ENCODE results near the gene POC1B. TPM values are rescaled to one million over a fixed set of nuclear protein-coding genes. Genes with fewer than 3 reads are reported as not detected.

POC1B gene
- total RNA-seq, 2 donors from 2014 or later = 10.9 to 32.6 TPM

DNA sequence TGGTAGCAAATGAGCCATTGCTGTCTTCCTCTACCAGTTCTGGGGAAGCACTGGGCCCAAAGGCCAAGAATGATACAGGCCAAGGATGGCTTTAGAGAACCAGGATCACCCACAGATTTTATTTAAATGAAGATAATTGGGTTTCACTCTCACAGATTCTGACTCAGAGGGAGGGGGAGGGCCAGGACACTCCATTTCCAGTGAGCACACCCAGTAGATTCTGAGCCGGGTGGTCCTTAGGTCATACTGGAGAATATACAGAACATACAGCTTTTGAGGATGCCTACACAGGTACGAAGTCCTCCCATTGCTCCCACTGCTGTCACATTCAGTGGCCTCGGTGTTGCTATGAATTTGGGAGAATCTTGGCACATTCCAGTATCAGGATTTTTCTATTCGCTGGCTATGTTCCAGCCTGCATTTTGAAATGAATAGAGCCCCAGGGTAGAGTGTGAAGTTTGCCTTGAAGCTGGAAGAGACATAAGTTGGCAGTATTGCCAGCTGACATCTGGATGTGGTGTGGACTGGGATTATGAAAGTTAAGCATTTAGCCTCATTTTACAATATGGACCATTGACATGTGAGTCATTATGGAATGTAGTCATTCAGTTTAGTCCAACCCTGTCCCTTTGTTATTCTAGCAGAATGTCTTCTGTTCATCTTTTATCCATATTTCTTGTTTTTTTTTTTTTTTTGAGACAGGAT, 45.8 kb upstream of the POC1B start:
- H3K4me1 ChIP-seq = no peaks in the 10 kb centered on the region

DNA sequence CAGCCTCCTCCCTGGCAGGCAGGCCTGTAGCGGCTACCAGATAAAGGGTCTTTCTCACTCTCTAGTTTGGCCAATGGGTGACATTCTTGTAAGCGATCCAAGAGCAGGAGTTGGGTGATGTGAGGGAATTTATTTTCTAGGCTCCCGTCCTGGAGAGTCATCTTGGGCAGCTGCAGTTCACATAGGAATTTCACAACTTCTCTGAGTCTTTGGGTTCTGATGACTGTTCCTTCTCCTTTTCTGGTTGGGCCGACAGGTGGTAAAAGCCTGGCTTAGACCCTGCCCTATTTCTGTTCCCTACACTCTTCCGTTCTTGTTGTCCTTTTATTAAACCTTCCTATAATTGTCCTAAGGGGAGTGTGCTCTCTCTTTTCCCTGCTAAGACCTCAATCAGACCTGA, 42.6 kb upstream of the POC1B start:
- ATAC-seq = no peak
- WGBS, 2 donors = 76 to 85% methylated on average over 5 of the region's 5 CpGs
- H3K27me3 ChIP-seq = no peaks in the 10 kb centered on the region
- H3K36me3 ChIP-seq (replicated peaks in 1 of 2; ENCODE audit: insufficient read depth in 1 of 2, low read depth in 2 of 2) = no peaks in the 10 kb centered on the region
- H3K4me3 ChIP-seq = no peak overlapping the region
- intact Hi-C loops (cut with DNase I) = no loop called here
- H3K27ac ChIP-seq = no peak overlapping the region
- H3K4me1 ChIP-seq = no peaks in the 10 kb centered on the region
- no peak for DNase-seq
- TF ChIP-seq, protein P1, sequence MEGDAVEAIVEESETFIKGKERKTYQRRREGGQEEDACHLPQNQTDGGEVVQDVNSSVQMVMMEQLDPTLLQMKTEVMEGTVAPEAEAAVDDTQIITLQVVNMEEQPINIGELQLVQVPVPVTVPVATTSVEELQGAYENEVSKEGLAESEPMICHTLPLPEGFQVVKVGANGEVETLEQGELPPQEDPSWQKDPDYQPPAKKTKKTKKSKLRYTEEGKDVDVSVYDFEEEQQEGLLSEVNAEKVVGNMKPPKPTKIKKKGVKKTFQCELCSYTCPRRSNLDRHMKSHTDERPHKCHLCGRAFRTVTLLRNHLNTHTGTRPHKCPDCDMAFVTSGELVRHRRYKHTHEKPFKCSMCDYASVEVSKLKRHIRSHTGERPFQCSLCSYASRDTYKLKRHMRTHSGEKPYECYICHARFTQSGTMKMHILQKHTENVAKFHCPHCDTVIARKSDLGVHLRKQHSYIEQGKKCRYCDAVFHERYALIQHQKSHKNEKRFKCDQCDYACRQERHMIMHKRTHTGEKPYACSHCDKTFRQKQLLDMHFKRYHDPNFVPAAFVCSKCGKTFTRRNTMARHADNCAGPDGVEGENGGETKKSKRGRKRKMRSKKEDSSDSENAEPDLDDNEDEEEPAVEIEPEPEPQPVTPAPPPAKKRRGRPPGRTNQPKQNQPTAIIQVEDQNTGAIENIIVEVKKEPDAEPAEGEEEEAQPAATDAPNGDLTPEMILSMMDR (IDR thresholded peaks at IDR 0.05) = no peak
- no peak for TF ChIP-seq POLR2A (IDR thresholded peaks at IDR 0.05)
- no peaks in the 10 kb centered on the region for H3K9me3 ChIP-seq

More for the DNA sequence above, 45.8 kb upstream of the POC1B start:
- 83 to 87% methylated on average over 4 of the region's 4 CpGs for WGBS, 2 donors
- no peaks in the 10 kb centered on the region for H3K27me3 ChIP-seq
- TF ChIP-seq, protein P1 (IDR thresholded peaks at IDR 0.05) = no peak
- no peak for TF ChIP-seq POLR2A (IDR thresholded peaks at IDR 0.05)
- ATAC-seq (no peak), DNase-seq (no peak)
- no peak overlapping the region for H3K27ac ChIP-seq
- intact Hi-C loops (cut with DNase I) = no loop called here
- no peaks in the 10 kb centered on the region for H3K36me3 ChIP-seq (replicated peaks in 1 of 2; ENCODE audit: insufficient read depth in 1 of 2, low read depth in 2 of 2)
- no peak overlapping the region for H3K4me3 ChIP-seq
- no peaks in the 10 kb centered on the region for H3K9me3 ChIP-seq

DNA sequence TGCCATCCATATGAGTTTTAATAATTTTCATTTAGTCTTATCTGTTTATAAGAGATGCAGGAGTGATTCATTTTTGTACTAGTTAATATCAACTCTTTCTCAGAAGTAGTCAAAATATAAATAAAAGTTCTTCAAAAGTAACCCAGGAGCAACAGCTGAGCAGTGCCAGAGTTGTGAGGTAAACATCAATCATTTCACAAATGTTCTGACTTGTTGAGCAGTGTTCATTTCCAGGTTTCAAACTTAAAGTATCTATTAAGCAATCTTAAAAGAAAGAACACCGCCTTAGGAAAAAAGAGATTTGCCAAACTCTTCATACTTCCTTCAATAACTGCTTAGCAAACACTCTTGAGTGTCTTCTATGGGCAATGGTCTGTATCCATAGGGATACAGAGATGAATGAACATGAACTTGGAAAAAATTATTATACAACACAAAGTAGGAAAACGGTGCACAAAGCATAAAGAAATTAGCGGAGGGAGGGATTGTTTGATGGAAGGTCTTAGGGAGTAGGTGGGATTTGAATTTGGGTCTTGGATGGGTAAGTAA, 41.9 kb upstream of the POC1B start:
- TF ChIP-seq, protein P1 (IDR thresholded peaks at IDR 0.05) = no peak
- TF ChIP-seq POLR2A (IDR thresholded peaks at IDR 0.05) = no peak
- intact Hi-C loops (cut with DNase I) = no loop called here
- 88 to 89% methylated on average over 3 of the region's 3 CpGs for WGBS, 2 donors
- no peaks in the 10 kb centered on the region for H3K27me3 ChIP-seq
- DNase-seq (no peak), ATAC-seq (no peak)
- H3K27ac ChIP-seq = no peak overlapping the region
- H3K36me3 ChIP-seq (replicated peaks in 1 of 2; ENCODE audit: insufficient read depth in 1 of 2, low read depth in 2 of 2) = no peaks in the 10 kb centered on the region
- H3K9me3 ChIP-seq = no peaks in the 10 kb centered on the region
- H3K4me3 ChIP-seq = no peak overlapping the region
- no peaks in the 10 kb centered on the region for H3K4me1 ChIP-seq

DNA sequence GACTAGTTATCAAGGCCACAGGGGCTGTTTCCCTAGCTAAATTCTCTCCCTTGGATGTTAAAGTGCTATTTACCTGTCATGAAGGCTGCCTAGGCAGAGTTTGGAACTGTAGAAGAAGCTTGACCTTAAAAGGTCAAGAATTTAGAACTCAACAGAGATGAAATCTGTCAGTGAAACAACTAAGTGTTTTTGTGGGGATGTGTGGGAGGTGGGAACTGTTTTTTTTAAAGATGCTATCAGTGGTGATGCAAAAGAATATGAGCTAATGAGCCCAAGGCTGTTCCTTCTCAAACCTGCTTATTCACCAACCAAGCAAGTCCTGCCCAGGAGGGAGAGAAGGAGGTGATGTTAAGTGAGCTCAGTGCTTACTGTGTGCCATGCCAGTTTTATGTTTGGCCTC, 40.8 kb upstream of the POC1B start:
- DNase-seq (no peak), ATAC-seq (no peak)
- H3K27ac ChIP-seq = no peak overlapping the region
- H3K27me3 ChIP-seq = no peaks in the 10 kb centered on the region
- intact Hi-C loops (cut with DNase I) = no loop called here
- no peaks in the 10 kb centered on the region for H3K36me3 ChIP-seq (replicated peaks in 1 of 2; ENCODE audit: insufficient read depth in 1 of 2, low read depth in 2 of 2)
- no peak overlapping the region for H3K4me3 ChIP-seq
- TF ChIP-seq, protein P1 (IDR thresholded peaks at IDR 0.05) = no peak
- TF ChIP-seq POLR2A (IDR thresholded peaks at IDR 0.05) = no peak
- H3K9me3 ChIP-seq = no peaks in the 10 kb centered on the region
- H3K4me1 ChIP-seq = no peaks in the 10 kb centered on the region

DNA sequence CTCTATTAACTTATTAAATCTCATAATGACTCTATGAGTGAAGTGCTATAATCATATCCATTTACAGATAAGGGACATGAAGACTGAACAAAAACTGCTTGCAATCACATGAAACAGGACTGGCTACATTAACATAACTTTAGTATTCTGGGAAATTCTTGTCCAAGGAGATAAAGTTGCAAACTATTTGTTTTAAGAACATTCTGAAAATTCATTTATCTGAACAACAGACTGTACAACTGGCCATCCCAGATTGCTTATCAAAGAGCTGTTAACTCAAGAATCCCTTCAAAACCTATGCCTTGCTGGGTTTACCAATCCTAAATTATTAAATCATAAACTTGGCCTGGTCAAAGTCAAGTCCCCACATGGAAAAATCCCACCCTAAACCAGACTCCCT, 39.2 kb upstream of the POC1B start:
- intact Hi-C loops (cut with DNase I) = no loop called here
- TF ChIP-seq, protein P1 (IDR thresholded peaks at IDR 0.05) = no peak
- TF ChIP-seq POLR2A (IDR thresholded peaks at IDR 0.05) = no peak
- Histone ChIP-seq H3K4me3 (no peak overlapping the region), H3K4me1 (no peaks in the 10 kb centered on the region), H3K27ac (no peak overlapping the region), H3K27me3 (no peaks in the 10 kb centered on the region), H3K9me3 (no peaks in the 10 kb centered on the region), H3K36me3 (replicated peaks in 1 of 2; ENCODE audit: insufficient read depth in 1 of 2, low read depth in 2 of 2) (no peaks in the 10 kb centered on the region)
- no peak for DNase-seq
- ATAC-seq = no peak

Data from body of pancreas (tissue), 4 donors.